Stimulated activated CD8-positive, alpha-beta memory T cell treated with anti-CD3 and anti-CD28 coated beads, Interleukin-15, amount 100 ng/mL, for 1 hour (primary cell): ENCODE data around the gene SERPINB10.

Source experiments
- DNase-seq: peaks from one replicate; pipeline ENCODE4 v3.0.0-alpha.2; 2020; ENCODE audit warnings: low read depth

The SERPINB10 gene

GRCh38 chr18:63907664-63908063 is at the start of gene SERPINB10:
Gene SERPINB10 (plus strand): TSS chr18:63907958. CDS start chr18:63915511, 7,553 bp downstream.
- no peak for DNase-seq

GRCh38 chr18:63858456-63858855 is 49.3 kb upstream of the SERPINB10 start:
- DNase-seq, result no peak

- DNase-seq, result no peak
These were observed 47.8 kb upstream of the SERPINB10 start for GRCh38 chr18:63859781-63860475.

GRCh38 chr18:63860531-63860930 is 47.2 kb upstream of the SERPINB10 start:
- DNase-seq, result no peak

GRCh38 chr18:63867368-63868125 is 40.2 kb upstream of the SERPINB10 start:
- DNase-seq, result no peak

GRCh38 chr18:63868546-63868945 is 39.2 kb upstream of the SERPINB10 start:
- no peak for DNase-seq

GRCh38 chr18:63869374-63869773 is 38.4 kb upstream of the SERPINB10 start:
- DNase-seq, result no peak

GRCh38 chr18:63869851-63870250 is 37.9 kb upstream of the SERPINB10 start:
- no peak for DNase-seq

GRCh38 chr18:63871836-63872235 is 35.9 kb upstream of the SERPINB10 start:
- DNase-seq, result no peak

GRCh38 chr18:63872586-63872985 is 35.2 kb upstream of the SERPINB10 start:
- no peak for DNase-seq

GRCh38 chr18:63878343-63878742 is 29.4 kb upstream of the SERPINB10 start:
- DNase-seq, result no peak

GRCh38 chr18:63878925-63879324 is 28.8 kb upstream of the SERPINB10 start:
- DNase-seq, result no peak

- DNase-seq, result no peak
These were observed 28.0 kb upstream of the SERPINB10 start for GRCh38 chr18:63879709-63880108.

GRCh38 chr18:63881851-63882250 is 25.9 kb upstream of the SERPINB10 start:
- DNase-seq, result no peak

- DNase-seq, result no peak
These were observed 25.2 kb upstream of the SERPINB10 start for GRCh38 chr18:63882333-63883141.

- DNase-seq, result no peak
These were observed 24.1 kb upstream of the SERPINB10 start for GRCh38 chr18:63883617-63884016.

GRCh38 chr18:63887424-63887823 is 20.3 kb upstream of the SERPINB10 start, which contains the start of gene SERPINB2:
Gene SERPINB2 (plus strand): TSS chr18:63887705. CDS start chr18:63891445, 3,740 bp downstream.
- DNase-seq, result no peak

- no peak for DNase-seq
These were observed 19.1 kb upstream of the SERPINB10 start for GRCh38 chr18:63888470-63889190.

GRCh38 chr18:63889626-63890025 is 18.1 kb upstream of the SERPINB10 start:
- no peak for DNase-seq

GRCh38 chr18:63890237-63890949 is 17.4 kb upstream of the SERPINB10 start:
- DNase-seq, result no peak

GRCh38 chr18:63890950-63891304 is 16.8 kb upstream of the SERPINB10 start:
- DNase-seq, result no peak
